Measurements from ENCODE around the gene TLK1.

GRCh38 chr2:171072164-171072563 lies 88.5 kb downstream of the TLK1 start:
- TF ChIP-seq CTCF (conservative IDR thresholded peaks at IDR 0.05; ENCODE audit: low read depth, low read length) = no peak
- no peak for TF ChIP-seq EZH2 (IDR thresholded peaks at IDR 0.05; ENCODE audit: low read length, unreplicated experiment)
- TF ChIP-seq EZH2phosphoT487 (IDR thresholded peaks at IDR 0.05; ENCODE audit: borderline replicate concordance, low read length) = no peak
